NB4 (cell line): ENCODE data around the gene CSTF2T.

ENCODE experiments used
- DNase-seq: peaks from one replicate; pipeline ENCODE4 v3.0.0; 2010; ENCODE audit warnings: low read depth
- H3K4me3 ChIP-seq: one replicate; pipeline ENCODE4 v1.5.1; 2011; ENCODE audit warnings: mild to moderate bottlenecking, low read depth, low read length, moderate library complexity
- CTCF ChIP-seq: IDR thresholded peaks from one replicate; pipeline ENCODE4 v1.5.1; 2012; ENCODE audit warnings: low read depth, low read length
- MAX ChIP-seq: IDR thresholded peaks from 2 replicates; pipeline ENCODE4 v1.6.1; 2011; ENCODE audit warnings: low read depth, low read length
- MYC ChIP-seq: IDR thresholded peaks from 2 replicates; pipeline ENCODE4 v1.6.1; 2011; ENCODE audit warnings: low read depth, low read length
- POLR2A ChIP-seq: IDR thresholded peaks from 2 replicates; pipeline ENCODE4 v1.6.1; 2011; ENCODE audit warnings: mild to moderate bottlenecking; ENCODE audit not compliant: insufficient read length; ENCODE audit errors: extremely low read depth

Gene CSTF2T

GRCh38 chr10:51679841-51680240, 19.6 kb downstream of the CSTF2T start:
- DNase-seq, result no peak
- no peak for TF ChIP-seq MAX
- no peak for TF ChIP-seq CTCF
- no peak for TF ChIP-seq MYC
- TF ChIP-seq POLR2A, result no peak
- H3K4me3 ChIP-seq, result no peak overlapping the region

- DNase-seq, result no peak
- TF ChIP-seq POLR2A (no peak), MAX (no peak), MYC (no peak), CTCF (no peak)
- H3K4me3 ChIP-seq, result no peak overlapping the region
Observed at GRCh38 chr10:51675088-51675487, 24.3 kb downstream of the CSTF2T start.

DNA sequence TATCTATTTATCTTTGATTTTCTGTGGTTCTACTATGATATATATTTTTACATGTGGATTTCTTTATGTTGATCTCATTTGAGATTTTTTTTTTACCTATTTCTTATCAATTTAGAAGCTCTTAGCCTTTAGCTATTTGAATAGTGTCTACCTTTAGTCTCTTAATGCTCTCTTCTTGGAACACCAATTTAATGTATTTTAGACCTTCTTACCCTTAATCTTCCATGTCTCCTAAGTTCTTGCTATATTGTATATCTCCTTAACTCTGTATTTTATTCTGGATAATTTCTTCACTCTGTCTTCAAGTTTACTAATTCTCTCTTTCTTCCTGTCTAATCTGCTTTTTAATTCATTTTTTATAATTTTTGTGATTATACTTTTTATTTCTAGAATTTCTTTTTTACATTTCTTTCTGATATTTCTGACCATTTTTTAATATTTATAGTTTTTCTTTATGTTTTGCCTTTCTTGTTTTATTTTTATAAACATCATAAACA, 27.3 kb downstream of the CSTF2T start:
- TF ChIP-seq CTCF (no peak), POLR2A (no peak), MAX (no peak), MYC (no peak)
- no peak overlapping the region for H3K4me3 ChIP-seq
- DNase-seq, result no peak

DNA sequence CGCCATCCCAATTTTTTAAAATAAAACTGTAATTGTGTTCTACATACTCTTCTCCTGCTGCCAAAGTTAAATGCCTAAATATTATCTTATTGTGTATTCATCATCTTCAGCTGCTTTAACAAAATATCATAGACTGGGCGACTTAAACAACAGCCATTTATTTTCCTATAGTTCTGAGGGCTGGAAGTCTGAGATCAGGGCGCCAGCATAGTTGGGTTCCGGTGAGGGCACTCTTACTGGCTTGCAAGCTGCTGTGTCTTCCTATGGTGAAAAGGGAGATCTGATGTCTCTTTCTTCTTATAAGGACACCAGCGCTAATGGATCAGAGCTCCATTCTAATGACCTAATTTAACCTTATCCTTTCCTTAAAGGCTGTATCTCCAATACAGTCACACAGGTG, 30.4 kb downstream of the CSTF2T start:
- no peak for DNase-seq
- TF ChIP-seq CTCF (no peak), MAX (no peak), MYC (no peak), POLR2A (no peak)
- no peak overlapping the region for H3K4me3 ChIP-seq

DNA sequence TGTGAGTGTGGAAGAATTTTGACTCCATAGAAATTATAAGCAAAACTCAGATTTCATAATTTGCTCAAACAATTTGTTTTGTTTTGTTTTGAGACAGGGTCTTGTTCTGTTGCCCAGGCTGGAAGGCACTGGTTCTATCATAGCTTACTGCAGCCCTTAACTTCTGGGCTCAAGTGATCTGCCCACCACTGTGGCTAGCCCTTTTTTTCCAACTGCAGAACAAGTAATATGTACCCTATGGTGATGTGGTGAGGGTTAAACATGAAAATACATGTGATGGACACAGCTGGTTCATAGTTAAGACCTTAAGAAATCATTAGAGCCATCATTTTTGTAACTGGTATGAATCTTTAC, 31.1 kb downstream of the CSTF2T start:
- no peak overlapping the region for H3K4me3 ChIP-seq
- no peak for DNase-seq
- no peak for TF ChIP-seq MYC
- TF ChIP-seq MAX, result no peak
- no peak for TF ChIP-seq CTCF
- no peak for TF ChIP-seq POLR2A
